Germinal center (tissue), 1 donor: ENCODE data around the gene RSPH9.
A peak's percentile ranks its signal among the peaks of the same experiment; 100 is the strongest.
"Not testable (repeated sequence)": the region's sequence is repeated elsewhere in the genome, so short reads cannot be mapped to it uniquely, and the experiment has no call there.

Experiments used
- DNase-seq: peaks from one replicate; pipeline ENCODE4 v3.0.0; 2012; ENCODE audit warnings: mixed read lengths, low spot score

RSPH9 gene

GRCh38 chr6:43629104-43629504, 15.7 kb upstream of the RSPH9 start, which contains the start of gene GTPBP2:
GTPBP2 (minus strand) TSS chr6:43629264; CDS start chr6:43629162, 102 bp downstream.
- DNase-seq: peak; percentile 96

GRCh38 chr6:43629505-43630300, 15.1 kb upstream of the RSPH9 start:
- peak; percentile 96 for DNase-seq

- no peak for DNase-seq
Measured at GRCh38 chr6:43630980-43631619, 13.7 kb upstream of the RSPH9 start.

GRCh38 chr6:43633002-43633401, 11.8 kb upstream of the RSPH9 start:
- not testable (repeated sequence) for DNase-seq

- no peak for DNase-seq
Measured at GRCh38 chr6:43634702-43635303, 10.0 kb upstream of the RSPH9 start.

GRCh38 chr6:43635387-43636307, 9.2 kb upstream of the RSPH9 start, which contains the start of gene MAD2L1BP:
MAD2L1BP (plus strand) TSS chr6:43635840; CDS start chr6:43635876, 36 bp downstream.
- DNase-seq: peak; percentile 81

GRCh38 chr6:43636308-43636659, 8.6 kb upstream of the RSPH9 start:
- DNase-seq: no peak

GRCh38 chr6:43639984-43640800, 4.6 kb upstream of the RSPH9 start:
- DNase-seq: no peak

GRCh38 chr6:43645613-43645964, 753 bp downstream of the RSPH9 start:
- DNase-seq: no peak

GRCh38 chr6:43647613-43648012, 2.8 kb downstream of the RSPH9 start:
- DNase-seq: no peak

GRCh38 chr6:43648248-43648647, 3.4 kb downstream of the RSPH9 start:
- no peak for DNase-seq

- DNase-seq: not testable (repeated sequence)
Measured at GRCh38 chr6:43652822-43653221, 8.0 kb downstream of the RSPH9 start.

GRCh38 chr6:43657221-43657802, 12.5 kb downstream of the RSPH9 start:
- DNase-seq: no peak

- DNase-seq: no peak
Measured at GRCh38 chr6:43658161-43658560, 13.3 kb downstream of the RSPH9 start.

GRCh38 chr6:43662948-43663347, 18.1 kb downstream of the RSPH9 start:
- not testable (repeated sequence) for DNase-seq

GRCh38 chr6:43665376-43665775, 20.5 kb downstream of the RSPH9 start:
- DNase-seq: no peak

- DNase-seq: no peak
Measured at GRCh38 chr6:43666196-43666920, 21.5 kb downstream of the RSPH9 start.

GRCh38 chr6:43667245-43668150, 22.7 kb downstream of the RSPH9 start:
- DNase-seq: peak; percentile 84
